HG02759 (cell line): ENCODE measurements around the gene RAB3IL1.

ENCODE experiments used
- ATAC-seq: cut with Tn5 transposase; IDR thresholded peaks from one replicate; pipeline ENCODE4 v1.9.1; 2021; ENCODE audit warnings: mild to moderate bottlenecking, moderate library complexity; ENCODE audit not compliant: unreplicated experiment

RAB3IL1 gene

GRCh38 chr11:61905801-61906521 lies 11.4 kb downstream of the RAB3IL1 start:
- no peak for ATAC-seq

GRCh38 chr11:61905067-61905696 lies 12.2 kb downstream of the RAB3IL1 start:
- ATAC-seq: no peak

- no peak for ATAC-seq
These were observed 12.8 kb downstream of the RAB3IL1 start for GRCh38 chr11:61904539-61905048.

- ATAC-seq: no peak
These were observed 13.5 kb downstream of the RAB3IL1 start for GRCh38 chr11:61903845-61904244.

- ATAC-seq: no peak
These were observed 15.1 kb downstream of the RAB3IL1 start for GRCh38 chr11:61902313-61902712.

GRCh38 chr11:61901397-61901796 lies 16.0 kb downstream of the RAB3IL1 start:
- ATAC-seq: no peak

GRCh38 chr11:61900251-61900650 lies 17.1 kb downstream of the RAB3IL1 start:
- no peak for ATAC-seq

GRCh38 chr11:61899146-61899841 lies 18.1 kb downstream of the RAB3IL1 start:
- ATAC-seq: peak; percentile 78

GRCh38 chr11:61898247-61898582 lies 19.2 kb downstream of the RAB3IL1 start:
- ATAC-seq: no peak

GRCh38 chr11:61897387-61898246 lies 19.7 kb downstream of the RAB3IL1 start:
- ATAC-seq: peak; percentile 39

- no peak for ATAC-seq
These were observed 20.5 kb downstream of the RAB3IL1 start for GRCh38 chr11:61896665-61897386.

GRCh38 chr11:61895718-61896059 lies 21.7 kb downstream of the RAB3IL1 start:
- no peak for ATAC-seq

GRCh38 chr11:61895046-61895717 lies 22.2 kb downstream of the RAB3IL1 start:
- no peak for ATAC-seq

- no peak for ATAC-seq
These were observed 23.4 kb downstream of the RAB3IL1 start for GRCh38 chr11:61893981-61894380.

- peak; percentile 36 for ATAC-seq
These were observed 25.3 kb downstream of the RAB3IL1 start for GRCh38 chr11:61892085-61892370.

GRCh38 chr11:61891331-61892084 lies 25.9 kb downstream of the RAB3IL1 start, which contains the start of gene FADS3:
Gene FADS3, minus strand, starts transcription at chr11:61891545. Its CDS starts 164 bp downstream, at chr11:61891381.
- ATAC-seq: peak; percentile 71

- ATAC-seq: peak; percentile 33
These were observed 26.6 kb downstream of the RAB3IL1 start for GRCh38 chr11:61890529-61891330.

- no peak for ATAC-seq
These were observed 27.5 kb downstream of the RAB3IL1 start for GRCh38 chr11:61889831-61890230.
